LNCaP clone FGC (cell line): ENCODE measurements around the gene FDX1.

Source experiments
- DNase-seq: peaks from one replicate; pipeline ENCODE4 v3.0.0-alpha.2; 2011; ENCODE audit warnings: low read depth
- H3K4me3 ChIP-seq: 2 replicates; pipeline ENCODE4 v1.5.1; 2011; ENCODE audit warnings: mild to moderate bottlenecking, low read depth, low read length, control low read depth
- TF ChIP-seq, protein P1 (sequence below): IDR thresholded peaks from 2 replicates; pipeline ENCODE4 v1.5.1; 2012; ENCODE audit warnings: mild to moderate bottlenecking; ENCODE audit not compliant: control insufficient read depth, insufficient read depth; ENCODE audit errors: extremely low read depth

Gene FDX1

DNA sequence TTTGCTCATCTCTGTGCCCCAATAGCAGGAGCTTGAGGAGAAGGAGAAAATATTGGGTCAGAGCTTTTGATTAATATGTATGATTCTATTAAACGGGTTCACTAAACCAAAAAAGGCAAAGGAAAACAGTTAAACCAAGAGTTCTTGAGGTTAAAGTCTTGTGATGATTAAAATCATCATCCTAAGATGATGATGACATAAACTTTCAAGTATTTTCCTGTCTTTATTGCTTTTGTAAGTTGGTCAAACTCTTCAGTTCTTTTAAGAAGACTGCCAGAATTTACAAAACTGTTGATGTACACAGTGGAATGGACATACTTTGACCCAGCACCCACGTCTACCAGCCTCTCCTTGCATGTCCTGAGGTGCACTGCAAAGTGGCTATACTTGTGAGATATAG is 41.0 kb downstream of the FDX1 start:
- DNase-seq = no peak
- no peak overlapping the region for H3K4me3 ChIP-seq
- TF ChIP-seq, protein P1, sequence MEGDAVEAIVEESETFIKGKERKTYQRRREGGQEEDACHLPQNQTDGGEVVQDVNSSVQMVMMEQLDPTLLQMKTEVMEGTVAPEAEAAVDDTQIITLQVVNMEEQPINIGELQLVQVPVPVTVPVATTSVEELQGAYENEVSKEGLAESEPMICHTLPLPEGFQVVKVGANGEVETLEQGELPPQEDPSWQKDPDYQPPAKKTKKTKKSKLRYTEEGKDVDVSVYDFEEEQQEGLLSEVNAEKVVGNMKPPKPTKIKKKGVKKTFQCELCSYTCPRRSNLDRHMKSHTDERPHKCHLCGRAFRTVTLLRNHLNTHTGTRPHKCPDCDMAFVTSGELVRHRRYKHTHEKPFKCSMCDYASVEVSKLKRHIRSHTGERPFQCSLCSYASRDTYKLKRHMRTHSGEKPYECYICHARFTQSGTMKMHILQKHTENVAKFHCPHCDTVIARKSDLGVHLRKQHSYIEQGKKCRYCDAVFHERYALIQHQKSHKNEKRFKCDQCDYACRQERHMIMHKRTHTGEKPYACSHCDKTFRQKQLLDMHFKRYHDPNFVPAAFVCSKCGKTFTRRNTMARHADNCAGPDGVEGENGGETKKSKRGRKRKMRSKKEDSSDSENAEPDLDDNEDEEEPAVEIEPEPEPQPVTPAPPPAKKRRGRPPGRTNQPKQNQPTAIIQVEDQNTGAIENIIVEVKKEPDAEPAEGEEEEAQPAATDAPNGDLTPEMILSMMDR = no peak

DNA sequence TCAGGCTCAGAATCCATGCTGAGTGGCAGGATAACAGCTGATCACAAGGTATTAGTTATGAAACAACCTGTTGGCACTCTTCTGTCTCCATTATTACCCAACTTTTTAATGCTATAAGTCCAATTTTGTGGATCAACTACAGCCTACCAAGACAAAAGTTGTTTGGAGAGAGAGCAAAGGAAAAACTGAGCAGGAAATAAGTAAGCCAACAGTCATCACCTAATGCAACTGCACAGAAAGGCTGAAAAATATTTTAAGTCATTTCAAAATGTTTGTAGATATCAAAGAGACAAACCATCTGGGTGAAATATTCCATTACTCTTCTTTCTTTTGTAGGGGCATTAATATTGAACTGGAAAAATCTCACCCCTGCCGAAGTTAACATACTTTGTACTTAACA is 41.6 kb downstream of the FDX1 start:
- no peak for DNase-seq
- no peak overlapping the region for H3K4me3 ChIP-seq
- TF ChIP-seq, protein P1 = no peak

DNA sequence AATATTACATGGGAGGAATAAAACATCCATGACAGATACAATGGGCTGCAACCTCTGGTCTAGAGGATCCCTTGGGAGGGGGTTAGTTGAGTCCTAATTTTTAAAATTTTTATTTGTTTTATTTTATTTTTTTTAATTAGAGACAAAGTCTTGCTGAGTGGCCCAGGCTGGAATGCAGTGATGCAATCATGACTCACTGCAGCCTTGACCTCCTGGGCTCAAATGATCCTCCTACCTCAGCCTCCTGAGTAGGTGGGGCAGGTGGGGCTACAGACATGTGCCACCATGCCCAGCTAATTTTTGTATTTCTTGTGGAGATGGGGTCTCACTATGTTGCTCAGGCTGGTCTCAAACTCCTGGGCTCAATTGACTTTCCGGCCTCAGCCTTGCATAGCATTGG is 43.1 kb downstream of the FDX1 start:
- no peak for DNase-seq
- TF ChIP-seq, protein P1 = no peak
- H3K4me3 ChIP-seq = no peak overlapping the region

DNA sequence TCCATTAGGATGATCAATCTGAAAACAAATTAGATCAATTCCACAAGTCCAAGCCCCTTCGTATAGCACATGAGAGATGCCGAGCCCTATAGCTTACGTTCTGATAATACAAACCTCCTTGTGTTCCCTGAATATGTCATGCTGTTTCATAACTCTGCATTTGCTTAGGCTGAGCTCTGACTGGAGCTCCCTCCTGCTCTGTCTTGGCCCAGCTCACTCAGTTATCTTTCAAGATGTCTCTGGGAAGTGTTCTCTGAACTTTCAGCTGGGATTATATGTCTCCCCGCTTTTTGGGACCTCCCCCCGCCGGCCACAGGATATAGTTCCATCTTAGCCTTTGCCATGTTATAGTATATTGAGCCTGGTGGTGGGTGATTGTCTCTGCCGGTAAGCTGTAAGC is 44.0 kb downstream of the FDX1 start:
- no peak overlapping the region for H3K4me3 ChIP-seq
- DNase-seq = no peak
- TF ChIP-seq, protein P1 = no peak

DNA sequence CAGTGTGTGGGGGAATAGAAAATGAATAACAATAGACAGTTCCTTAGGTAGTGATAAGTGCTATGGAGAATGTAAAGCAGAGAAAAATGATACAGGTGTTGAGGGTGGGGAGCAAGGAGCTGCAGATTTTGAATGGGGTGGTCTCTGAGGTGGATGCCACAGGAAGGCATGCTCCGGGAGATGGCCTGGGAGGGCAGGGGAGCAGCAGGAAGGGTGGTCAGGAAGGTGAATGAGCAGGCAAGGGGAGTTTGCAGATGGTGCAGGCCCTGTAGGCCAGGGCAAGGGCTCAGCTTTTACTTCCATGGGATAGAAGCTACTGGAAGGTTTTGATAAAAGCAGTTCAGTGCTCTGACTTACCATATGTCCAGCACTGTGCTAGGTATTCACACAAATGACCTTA is 44.8 kb downstream of the FDX1 start:
- TF ChIP-seq, protein P1 = no peak

DNA sequence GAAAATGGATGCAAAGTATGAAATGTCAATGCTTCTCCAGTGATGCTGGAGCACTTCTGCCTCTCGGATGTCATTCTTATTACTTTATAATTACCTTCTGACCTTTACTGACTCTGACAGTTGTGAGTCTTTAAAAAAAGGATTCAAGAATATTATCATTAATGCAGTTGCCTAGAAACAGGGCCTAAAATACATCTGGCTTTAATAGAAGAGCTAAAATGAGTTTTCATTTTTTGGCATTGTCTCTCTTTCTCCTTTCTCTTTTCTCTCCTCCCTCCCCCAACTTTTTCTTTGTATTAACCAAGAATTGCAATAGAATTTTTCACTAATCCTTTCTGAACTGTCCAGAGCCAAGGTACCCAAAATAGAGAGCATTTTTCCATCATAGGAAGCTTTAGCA is 45.9 kb downstream of the FDX1 start:
- H3K4me3 ChIP-seq = no peak overlapping the region
- TF ChIP-seq, protein P1 = no peak
- no peak for DNase-seq

More for the DNA sequence above, 44.8 kb downstream of the FDX1 start:
- no peak for DNase-seq
- H3K4me3 ChIP-seq = no peak overlapping the region

DNA sequence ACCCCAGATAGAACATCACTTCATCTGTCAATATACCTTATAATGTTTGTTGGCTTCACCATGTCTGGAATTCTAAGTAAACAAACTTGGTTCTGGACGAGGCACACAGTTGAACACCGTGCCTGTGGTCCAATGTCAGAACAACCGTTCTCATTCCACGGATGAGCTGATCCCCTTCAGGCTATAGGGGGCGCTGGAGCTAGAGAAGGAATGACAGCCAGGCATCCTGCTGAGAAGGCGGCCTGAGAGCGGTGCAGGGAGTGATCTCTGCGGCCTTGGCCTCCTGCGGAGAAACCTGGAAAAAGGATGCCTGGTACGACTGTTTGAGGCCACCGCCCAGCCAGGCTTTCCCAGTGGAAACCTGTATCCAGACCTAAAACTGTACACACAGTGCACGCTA is 48.7 kb downstream of the FDX1 start:
- TF ChIP-seq, protein P1 = no peak
- H3K4me3 ChIP-seq = no peak overlapping the region
- DNase-seq = no peak
